H1 (cell line): ENCODE data around the gene NECTIN1. TPM values are rescaled to one million over a fixed set of nuclear protein-coding genes. Genes with fewer than 3 reads are reported as not detected.

Source experiments
- CHD7 ChIP-seq: fragments of 300-600 bp; sonication (generic); IDR thresholded peaks from 2 replicates; pipeline ENCODE4 v1.7.1; 2012; ENCODE audit warnings: low read length, moderate library complexity, mild to moderate bottlenecking, inconsistent platforms; ENCODE audit not compliant: insufficient replicate concordance
- CTBP2 ChIP-seq: IDR thresholded peaks from 2 replicates; pipeline ENCODE4 v1.7.0; 2011; ENCODE audit warnings: borderline replicate concordance, mild to moderate bottlenecking, moderate library complexity, mixed read lengths, low read length; ENCODE audit not compliant: insufficient read depth, insufficient read length
- EGR1 ChIP-seq: IDR thresholded peaks from 2 replicates; pipeline ENCODE4 v1.6.1; 2011; ENCODE audit warnings: low read depth, low read length, borderline replicate concordance
- HDAC6 ChIP-seq: IDR thresholded peaks from one replicate; pipeline ENCODE4 v1.7.1; 2012; ENCODE audit warnings: low read depth, mild to moderate bottlenecking, inconsistent platforms, low read length, moderate library complexity
- POLR2AphosphoS5 ChIP-seq: IDR thresholded peaks from 2 replicates; pipeline ENCODE4 v1.6.1; 2011; ENCODE audit warnings: low read depth, low read length
- SIX5 ChIP-seq: IDR thresholded peaks from 2 replicates; pipeline ENCODE4 v1.6.1; 2011; ENCODE audit warnings: mild to moderate bottlenecking, low read depth, low read length
- SP4 ChIP-seq: IDR thresholded peaks from 2 replicates; pipeline ENCODE4 v1.6.1; 2012; ENCODE audit warnings: low read length, inconsistent platforms
- TAF7 ChIP-seq: optimal IDR thresholded peaks from 2 replicates; pipeline ENCODE3; 2011; ENCODE audit warnings: low read depth, mild to moderate bottlenecking, inconsistent platforms, low read length, moderate library complexity, borderline replicate concordance
- TEAD4 ChIP-seq: IDR thresholded peaks from 2 replicates; pipeline ENCODE4 v1.6.1; 2012; ENCODE audit warnings: low read depth, low read length, inconsistent platforms, mixed read lengths
- polyA plus RNA-seq, 7 experiments: library from polyadenylated mRNA; depleted of rRNA in 3 of 7; stranded (reverse) in 5 of 7; unstranded in 2 of 7; fragments of >200 nt in 5 of 7; fragments of 200-250 nt in 2 of 7; gene quantifications; 1 replicate in 5 of 7; 2 replicates in 1 of 7; 4 replicates in 1 of 7; pipeline versions ENCODE4 v1.2.1 to v1.2.3, GENCODE V29; 2011 to 2013; ENCODE audit warnings: missing spikeins in 2 of 7, mixed read lengths in 2 of 7
- total RNA-seq: library from RNA; stranded (reverse); fragmentation: NEBNext Ultra II Directional; extraction: Animal tissue kit (Norgen Biotek cat#: 25700); gene quantifications from 2 replicates; pipeline ENCODE4 v1.2.1, GENCODE V29; 2021
- TF ChIP-seq, protein P1 (sequence below), 3 experiments: IDR thresholded peaks; 1 replicate in 2 of 3; 2 replicates in 1 of 3; pipeline versions ENCODE4 v1.5.1 to v1.6.1; 2011; ENCODE audit warnings: low read length in 3 of 3, mild to moderate bottlenecking in 3 of 3, inconsistent platforms in 2 of 3, low read depth in 1 of 3, moderate library complexity in 1 of 3; ENCODE audit not compliant: insufficient read depth in 1 of 3; ENCODE audit errors: control extremely low read depth in 1 of 3

The NECTIN1 gene
- total and polyA plus RNA-seq, 2 of the 8 experiments (the other 6 are each of a cell fraction or from before 2014, with no cell fraction given) = 43.2 to 97.7 TPM

GRCh38 chr11:119757378-119757777, 28.4 kb upstream of the NECTIN1 start (continued):
- TF ChIP-seq, protein P1, sequence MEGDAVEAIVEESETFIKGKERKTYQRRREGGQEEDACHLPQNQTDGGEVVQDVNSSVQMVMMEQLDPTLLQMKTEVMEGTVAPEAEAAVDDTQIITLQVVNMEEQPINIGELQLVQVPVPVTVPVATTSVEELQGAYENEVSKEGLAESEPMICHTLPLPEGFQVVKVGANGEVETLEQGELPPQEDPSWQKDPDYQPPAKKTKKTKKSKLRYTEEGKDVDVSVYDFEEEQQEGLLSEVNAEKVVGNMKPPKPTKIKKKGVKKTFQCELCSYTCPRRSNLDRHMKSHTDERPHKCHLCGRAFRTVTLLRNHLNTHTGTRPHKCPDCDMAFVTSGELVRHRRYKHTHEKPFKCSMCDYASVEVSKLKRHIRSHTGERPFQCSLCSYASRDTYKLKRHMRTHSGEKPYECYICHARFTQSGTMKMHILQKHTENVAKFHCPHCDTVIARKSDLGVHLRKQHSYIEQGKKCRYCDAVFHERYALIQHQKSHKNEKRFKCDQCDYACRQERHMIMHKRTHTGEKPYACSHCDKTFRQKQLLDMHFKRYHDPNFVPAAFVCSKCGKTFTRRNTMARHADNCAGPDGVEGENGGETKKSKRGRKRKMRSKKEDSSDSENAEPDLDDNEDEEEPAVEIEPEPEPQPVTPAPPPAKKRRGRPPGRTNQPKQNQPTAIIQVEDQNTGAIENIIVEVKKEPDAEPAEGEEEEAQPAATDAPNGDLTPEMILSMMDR (IDR thresholded peaks at IDR 0.05; ENCODE audit: control extremely low read depth in 1 of 3, insufficient read depth in 1 of 3, low read depth in 1 of 3, low read length in 3 of 3) = no peak
- no peak for TF ChIP-seq POLR2AphosphoS5
- no peak for TF ChIP-seq CTBP2
- no peak for TF ChIP-seq HDAC6
- TF ChIP-seq CHD7 = no peak
- no peak for TF ChIP-seq TAF7
- no peak for TF ChIP-seq SP4
- TF ChIP-seq EGR1 = no peak
- no peak for TF ChIP-seq TEAD4
- no peak for TF ChIP-seq SIX5
